A549 treated with GW870086 at 1 μM for 4 hours (cell line): ENCODE results near the gene ACADS. TPM values are rescaled to one million over a fixed set of nuclear protein-coding genes. Genes with fewer than 3 reads are reported as not detected.

Experiments used
- total RNA-seq: library from RNA; stranded (reverse); fragments of 200-300 nt; extraction: Qiagen RNA extraction; gene quantifications from 5 replicates; pipeline ENCODE4 v1.2.3, GENCODE V29; 2022; ENCODE audit warnings: low read depth

Gene ACADS
- 10.1 to 11.3 TPM (median 10.5 TPM) in 5 replicates for total RNA-seq

GRCh38 chr12:120725659-120726509 lies at the start of gene ACADS:
Gene ACADS, plus strand, starts transcription at chr12:120725826. Its CDS starts 60 bp downstream, at chr12:120725886.

GRCh38 chr12:120686690-120687577 lies 38.7 kb upstream of the ACADS start, which contains the start of gene MLEC:
Gene MLEC, plus strand, starts transcription at chr12:120687149. Its CDS starts 148 bp downstream, at chr12:120687297.

DNA sequence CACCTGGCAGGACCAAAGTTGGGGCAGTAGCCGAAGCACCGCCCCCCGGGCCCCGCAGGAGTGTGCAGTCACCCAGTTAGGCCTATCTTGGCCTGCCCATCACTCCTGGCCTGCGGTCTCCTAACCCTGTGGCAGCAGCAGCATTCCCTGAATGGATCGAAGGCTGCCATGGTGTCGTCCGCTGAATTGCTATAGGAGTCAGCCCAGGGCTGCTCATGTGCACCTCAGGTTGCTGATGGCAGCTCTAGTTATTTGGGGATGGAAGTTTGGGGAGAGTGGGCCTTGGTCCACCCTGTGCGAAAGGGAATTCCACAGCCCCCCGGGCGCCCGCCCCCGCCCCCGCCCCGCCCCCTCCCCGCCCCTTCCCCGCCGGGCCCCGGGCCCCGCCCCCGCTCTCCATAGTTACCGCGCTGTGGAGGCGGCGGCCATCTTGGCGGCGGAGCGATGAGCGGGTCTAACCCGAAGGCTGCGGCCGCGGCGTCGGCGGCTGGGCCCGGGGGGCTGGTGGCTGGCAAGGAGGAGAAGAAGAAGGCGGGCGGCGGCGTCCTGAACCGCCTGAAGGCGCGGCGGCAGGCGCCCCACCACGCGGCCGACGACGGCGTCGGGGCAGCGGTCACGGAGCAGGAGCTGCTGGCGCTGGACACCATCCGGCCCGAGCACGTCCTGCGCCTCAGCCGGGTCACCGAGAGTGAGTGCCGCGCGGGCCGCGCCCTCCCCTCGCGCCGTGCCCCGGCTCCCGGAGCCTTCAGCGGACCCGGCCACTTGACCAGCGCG lies 15.4 kb upstream of the ACADS start, which contains the start of gene UNC119B:
UNC119B (plus strand) TSS at position 428 of the 774 bp plus-strand sequence; CDS start at position 445, 17 bp downstream.

Other genes starting within 250 kb of the ACADS start
- 588 to 676 TPM (median 607 TPM) in 5 replicates for gene DYNLL1, start 229.7 kb upstream of the ACADS start, total RNA-seq
- 26.2 to 29.6 TPM (median 28.6 TPM) in 5 replicates for gene COQ5, start 196.7 kb upstream of the ACADS start, total RNA-seq
- gene RNF10, start 191.5 kb upstream of the ACADS start, total RNA-seq: 95.9 to 105 TPM (median 103 TPM) in 5 replicates
- 45.9 to 59.8 TPM (median 51.9 TPM) in 5 replicates for gene POP5, start 144.4 kb upstream of the ACADS start, total RNA-seq
- 0.15 to 0.46 TPM (median 0.21 TPM) in 5 replicates for gene CABP1, start 85.2 kb upstream of the ACADS start, total RNA-seq
- gene MLEC, start 38.7 kb upstream of the ACADS start, total RNA-seq: 83.9 to 99.9 TPM (median 87.0 TPM) in 5 replicates
- gene UNC119B, start 15.4 kb upstream of the ACADS start, total RNA-seq: 21.9 to 27.2 TPM (median 26.6 TPM) in 5 replicates
- 29.5 to 50.9 TPM (median 49.0 TPM) in 5 replicates for gene SPPL3, start 178.5 kb downstream of the ACADS start, total RNA-seq